ENCODE data around the gene CDKN2B.

CDKN2B gene

DNA sequence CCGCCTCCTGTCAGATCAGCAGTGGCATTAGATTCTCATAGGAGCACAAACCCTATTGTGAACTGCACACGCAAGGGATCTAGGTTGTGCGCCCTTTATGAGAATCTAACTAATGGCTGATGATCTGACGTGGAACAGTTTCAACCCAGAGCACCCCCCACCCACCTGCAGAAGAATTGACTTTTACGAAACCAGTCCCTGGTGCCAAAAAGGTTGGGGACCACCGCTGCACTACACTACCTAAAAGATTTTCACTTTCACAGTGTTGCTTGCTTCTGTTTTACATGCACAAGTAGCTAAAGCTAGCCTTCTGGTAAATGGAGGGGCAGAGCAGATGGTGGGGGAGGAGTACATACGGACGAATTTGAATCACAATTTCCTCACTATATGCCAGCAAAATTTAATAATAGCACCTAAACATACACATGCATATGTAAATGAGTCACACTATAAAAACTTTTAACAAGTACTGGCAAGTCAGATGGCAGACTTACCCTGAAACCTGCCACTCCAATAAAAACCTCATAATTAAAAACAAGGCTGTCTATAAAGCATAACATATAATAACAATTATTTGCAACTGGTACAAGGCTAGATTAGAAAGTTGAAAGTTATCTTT is 24.0 kb upstream of the CDKN2B start:
- DNase-seq = no peak

DNA sequence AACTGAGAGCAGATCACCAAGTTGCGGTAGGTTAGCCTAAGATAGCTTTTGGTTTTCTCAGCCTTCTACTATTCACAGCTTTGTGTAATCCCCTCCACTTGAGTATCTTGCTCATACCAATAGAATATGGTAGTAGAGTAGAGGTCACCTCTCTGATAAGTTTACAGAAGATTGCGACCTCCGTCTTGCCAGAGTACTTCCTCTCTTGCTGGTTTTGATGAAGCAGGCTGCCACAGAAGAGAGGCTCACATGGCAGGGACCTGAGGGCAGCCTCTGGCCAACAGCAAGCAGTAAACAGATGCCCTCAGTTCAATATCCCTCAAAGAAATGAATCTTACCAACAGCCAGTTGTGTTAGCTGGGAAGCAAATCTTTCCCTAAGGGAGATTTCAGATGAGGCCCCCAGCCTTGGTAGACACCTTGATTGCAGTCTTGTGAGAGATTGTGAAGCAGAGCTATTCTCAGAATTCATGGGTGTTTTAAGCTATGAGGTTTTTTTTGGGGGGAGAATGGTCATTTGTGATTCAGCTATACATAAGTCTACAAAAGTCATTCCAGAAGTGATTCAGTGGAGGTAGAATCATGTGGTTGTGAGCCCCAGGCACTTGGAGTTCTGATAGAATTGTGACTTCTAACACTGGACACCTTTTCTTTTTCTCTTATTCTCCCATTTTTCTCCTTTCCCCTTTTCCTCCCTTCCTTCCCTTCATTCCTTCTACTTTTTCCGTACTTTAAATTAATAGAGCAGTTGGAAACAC is 22.7 kb upstream of the CDKN2B start:
- DNase-seq = no peak

DNA sequence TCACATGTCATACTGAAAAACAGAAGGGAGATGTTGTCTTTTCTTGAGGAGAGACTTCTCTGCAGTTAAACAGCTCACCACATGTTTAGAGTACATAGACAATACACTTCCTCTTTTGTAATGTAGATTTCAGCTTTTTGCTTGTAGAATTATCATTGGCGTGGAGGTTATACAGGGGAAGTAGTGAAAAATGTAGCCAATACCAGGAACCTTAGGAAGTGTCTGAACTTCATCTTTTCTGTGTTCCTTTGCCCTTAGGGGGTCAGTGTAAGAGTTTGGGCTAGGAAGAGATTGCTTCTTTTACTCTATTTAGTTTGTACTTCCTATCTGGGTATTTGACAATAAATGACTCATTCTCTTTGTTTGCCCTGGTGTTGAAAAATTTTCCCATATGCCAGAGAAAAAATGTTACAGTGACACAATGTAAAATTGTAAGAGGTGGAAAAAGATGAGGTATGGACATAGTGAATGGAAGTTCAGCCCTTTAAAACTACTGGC is 21.0 kb upstream of the CDKN2B start:
- DNase-seq = no peak

DNA sequence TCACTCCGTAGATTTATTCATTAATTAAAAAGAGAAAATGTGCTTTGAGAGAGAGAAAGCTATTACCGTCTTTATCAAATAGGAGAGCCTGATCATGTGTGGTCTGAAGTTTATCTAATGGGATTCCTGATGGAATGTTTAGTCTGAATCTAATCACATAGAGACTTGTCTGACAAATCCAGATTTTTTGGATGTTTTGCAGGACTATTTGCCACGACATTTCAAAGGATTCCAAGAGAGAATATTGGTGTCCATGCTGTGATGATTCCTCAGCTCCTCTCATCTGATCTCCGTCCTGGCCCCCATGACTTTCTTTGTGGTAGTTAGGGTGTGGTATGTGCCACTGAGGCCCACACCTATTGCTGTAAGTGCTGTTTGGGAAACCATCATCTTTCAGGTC is 20.1 kb upstream of the CDKN2B start:
- no peak for DNase-seq

DNA sequence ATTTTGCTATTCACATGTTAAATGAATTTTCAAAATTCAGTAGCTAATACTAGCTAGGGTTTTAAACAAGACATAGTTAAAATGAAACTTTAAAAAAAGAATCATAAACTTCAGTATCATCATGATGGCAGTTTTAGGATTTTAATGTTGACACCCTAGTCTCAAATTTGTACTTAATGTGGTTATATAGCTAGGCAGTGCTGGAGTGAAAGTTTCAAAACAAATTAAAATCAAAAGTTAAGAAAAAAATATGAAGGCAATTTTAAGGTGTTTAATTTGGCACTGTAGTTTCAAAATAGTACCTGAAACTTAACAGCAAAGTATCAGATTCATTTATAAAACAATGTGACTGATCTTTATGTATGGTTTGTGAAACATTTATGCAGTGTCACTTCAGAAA is 19.3 kb upstream of the CDKN2B start:
- no peak for DNase-seq

DNA sequence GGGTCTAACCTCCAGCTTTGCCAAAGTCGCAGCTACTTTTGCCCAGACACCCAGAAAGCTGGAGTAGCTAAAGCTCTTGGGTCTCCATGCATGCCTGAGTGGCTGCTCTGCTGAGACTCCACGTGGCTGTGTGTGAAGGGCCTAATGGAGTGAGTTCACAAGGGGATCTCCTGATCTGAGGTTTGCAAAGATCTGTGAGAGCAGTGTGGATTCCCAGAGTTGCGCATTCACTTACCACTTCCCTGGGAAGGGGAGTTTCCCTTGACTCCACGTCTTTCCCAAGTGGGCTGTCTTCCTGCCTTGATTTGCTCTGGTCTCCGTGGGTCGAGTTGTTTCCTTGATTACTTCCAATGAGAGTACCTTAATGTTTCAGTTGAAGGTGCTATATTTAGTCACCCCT is 17.6 kb upstream of the CDKN2B start:
- DNase-seq = peak in 1 of 2 experiments; percentile 2

DNA sequence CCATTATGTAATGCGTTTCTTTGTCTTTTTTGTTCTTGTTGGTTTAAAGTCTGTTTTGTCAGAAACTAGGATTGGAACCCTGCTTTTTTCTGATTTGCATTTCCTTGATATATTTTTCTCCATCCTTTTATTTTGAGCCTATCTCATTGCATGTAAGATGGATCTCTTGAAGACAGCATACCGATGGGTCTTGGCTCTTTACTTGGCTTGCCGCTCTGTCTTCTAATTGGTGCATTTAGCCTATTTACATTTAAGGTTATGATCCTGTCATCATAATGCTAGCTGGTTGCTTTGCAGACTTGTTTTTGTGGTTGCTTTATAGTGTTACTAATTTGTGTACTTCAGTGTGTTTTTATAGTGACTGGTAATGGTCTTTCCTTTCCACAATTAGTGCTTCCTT is 13.3 kb upstream of the CDKN2B start:
- DNase-seq = no peak

DNA sequence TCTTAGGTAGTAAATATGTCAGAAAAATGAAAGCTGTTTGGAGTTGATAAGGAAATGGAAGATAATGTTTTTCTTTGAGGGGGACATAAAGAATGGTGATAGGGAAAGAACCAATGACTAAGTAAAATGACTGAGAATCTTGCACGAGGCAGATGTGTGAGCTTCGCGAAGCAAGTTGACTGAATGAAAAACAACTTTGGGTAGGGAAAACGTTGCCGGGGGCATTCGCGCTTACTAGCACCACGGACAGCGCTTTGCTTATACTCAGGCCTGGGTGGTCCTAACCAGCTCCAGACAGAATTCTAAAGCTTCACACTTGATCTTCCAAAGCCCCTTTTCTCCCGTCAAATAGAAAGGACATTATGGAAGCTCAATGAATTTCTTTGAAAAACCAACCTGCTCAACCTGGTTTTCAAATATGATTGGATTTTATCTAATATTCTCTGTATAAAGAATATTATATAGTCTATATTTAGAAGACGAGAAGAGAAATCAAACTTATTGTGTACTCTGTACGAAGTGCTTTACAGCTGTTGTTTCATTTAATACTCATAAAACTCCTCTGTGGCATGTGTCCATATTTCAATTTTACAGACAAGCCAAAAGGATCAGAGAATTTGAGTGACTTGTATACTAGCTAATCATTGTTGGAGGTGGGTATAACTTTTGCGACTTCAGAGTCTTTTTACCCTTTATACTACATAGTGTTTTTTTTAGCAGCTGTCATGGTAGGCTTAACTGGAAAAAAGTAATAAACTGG is 1.9 kb upstream of the CDKN2B start:
- DNase-seq = no peak

DNA sequence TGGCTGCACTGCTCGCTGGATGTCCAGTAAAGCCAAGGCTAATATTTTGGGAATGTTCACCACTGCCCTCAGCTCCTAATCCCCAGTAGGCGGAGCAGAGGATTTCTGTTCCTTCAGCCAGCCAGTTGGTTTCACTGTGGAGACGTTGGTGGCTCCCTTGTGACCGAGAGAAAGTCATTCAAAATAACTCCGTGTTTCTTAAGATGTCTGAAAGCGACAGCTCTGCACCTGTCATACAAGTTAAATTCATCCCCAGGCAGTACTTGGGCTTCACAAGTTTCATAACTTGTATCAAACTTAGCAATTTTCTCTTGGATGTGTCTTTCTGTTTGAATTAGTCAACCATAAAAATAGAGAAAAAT is 382 bp upstream of the CDKN2B start:
- DNase-seq = no peak

DNA sequence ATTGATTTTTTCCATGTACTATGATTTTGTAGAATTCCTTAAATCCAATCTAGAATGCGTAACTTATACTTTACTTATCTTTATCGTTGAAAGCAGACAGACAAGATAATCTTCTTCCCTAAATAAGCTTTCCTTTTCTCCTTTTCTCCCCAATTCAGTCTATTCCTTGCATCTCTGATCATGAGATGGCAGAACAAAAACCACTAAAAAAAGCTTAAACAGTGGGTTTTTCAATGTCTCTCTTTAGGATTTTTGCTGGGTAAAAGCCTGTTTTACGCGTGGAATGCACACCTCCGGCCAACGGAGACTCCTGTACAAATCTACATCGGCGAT is 755 bp downstream of the CDKN2B start:
- no peak for DNase-seq

DNA sequence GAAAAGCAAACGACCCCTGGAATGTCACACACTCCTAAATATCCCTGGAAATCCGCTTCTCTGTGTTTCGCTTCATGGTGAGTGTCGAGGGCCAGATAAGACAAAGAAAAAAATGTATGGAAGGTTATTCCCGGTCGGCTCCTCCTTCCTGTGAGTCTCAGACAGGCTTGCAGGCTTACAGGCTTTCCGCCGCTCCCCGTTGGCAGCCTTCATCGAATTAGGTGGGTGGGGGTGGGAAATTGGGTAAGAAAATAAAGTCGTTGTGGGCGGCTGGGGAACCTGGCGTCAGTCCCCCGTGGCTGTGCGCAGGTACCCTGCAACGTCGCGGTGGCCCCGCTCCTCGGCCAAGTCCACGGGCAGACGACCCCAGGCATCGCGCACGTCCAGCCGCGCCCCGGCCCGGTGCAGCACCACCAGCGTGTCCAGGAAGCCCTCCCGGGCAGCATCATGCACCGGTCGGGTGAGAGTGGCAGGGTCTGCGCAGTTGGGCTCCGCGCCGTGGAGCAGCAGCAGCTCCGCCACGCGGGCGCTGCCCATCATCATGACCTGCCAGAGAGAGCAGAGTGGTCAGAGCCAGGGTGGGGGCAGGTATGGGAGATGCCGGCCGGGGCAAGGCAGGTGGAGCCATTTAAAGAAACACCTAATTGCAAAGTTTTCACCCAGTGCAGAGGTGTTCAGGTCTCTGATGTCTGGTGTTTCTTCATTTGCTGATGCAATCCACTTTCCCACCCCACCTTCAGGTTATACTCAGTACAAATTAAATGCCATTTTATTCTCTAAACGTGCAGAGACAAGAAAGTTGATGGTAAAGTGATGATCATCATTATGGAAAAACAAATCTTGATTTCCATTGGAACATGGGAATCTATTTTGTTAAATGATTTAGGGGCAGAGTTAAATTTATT is 3.2 kb downstream of the CDKN2B start:
- peak in 1 of 2 experiments; percentile 36 for DNase-seq

DNA sequence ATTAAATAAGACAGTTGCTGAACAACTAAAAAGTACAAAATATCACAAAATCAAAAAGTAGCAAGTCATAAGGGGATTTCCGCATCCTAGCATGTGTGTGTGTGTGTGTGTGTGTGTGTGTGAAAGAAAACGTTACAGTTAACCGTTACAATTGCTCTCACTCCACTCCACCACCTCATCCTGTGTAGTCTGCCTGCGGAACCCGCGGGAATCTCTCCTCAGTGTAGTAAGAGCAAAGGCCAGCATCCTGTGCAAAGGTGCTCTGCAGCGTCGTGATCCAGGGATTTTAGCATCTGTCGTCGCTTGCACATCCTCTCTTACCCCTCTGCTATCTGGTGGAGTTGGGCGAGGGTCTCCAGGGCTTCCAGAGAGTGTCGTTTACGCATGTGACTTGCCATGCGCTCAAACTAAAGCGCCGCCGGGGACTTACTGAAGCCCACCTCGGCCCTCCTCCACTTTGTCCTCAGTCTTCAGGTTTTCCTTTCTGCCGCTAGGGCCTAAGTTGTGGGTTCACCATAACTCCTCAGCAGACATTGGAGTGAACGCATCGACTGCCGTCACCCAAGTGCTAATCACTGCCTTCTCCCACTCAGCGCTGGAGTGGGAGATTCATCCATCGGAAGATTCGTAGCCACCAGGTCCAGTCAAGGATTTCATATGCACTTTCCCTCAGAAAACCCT is 3.9 kb downstream of the CDKN2B start:
- DNase-seq = peak in 1 of 2 experiments; percentile 74

DNA sequence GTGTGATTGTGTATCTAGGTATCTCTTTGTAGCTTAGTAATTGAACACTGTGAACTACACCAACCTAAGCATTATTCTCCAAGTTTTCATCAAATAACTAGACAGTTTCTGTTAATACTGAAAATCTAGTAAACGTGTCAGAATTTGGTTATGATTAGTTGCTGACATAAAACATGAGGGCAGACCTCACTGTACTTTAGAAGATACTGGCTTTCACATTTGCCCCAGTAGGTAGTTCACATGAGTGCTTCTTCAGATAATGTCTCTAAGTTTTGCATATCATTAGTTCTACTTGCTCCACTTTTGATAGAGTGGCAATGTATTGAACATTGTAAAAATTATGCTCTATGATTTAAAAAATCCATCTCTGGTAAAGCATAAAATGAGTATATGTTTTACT is 7.1 kb downstream of the CDKN2B start:
- no peak for DNase-seq

DNA sequence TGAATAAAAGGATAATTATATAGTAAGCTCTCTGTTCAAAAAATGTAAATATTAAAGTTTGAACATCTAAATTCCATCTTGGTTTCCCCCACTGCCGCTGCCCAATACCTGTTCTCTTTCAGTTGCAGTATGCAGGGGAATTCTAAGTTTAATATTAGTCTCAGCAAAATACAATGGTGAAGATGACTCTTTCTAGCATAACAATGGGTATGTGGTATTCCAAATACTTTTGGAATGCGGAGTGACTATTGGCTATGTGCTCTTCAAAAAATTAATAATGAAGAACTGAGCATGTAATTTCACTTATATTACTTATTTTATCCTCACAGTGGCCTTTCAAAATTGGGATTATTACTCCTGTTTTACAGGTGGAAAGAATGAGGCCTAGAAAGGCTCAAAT is 11.1 kb downstream of the CDKN2B start:
- DNase-seq = no peak

DNA sequence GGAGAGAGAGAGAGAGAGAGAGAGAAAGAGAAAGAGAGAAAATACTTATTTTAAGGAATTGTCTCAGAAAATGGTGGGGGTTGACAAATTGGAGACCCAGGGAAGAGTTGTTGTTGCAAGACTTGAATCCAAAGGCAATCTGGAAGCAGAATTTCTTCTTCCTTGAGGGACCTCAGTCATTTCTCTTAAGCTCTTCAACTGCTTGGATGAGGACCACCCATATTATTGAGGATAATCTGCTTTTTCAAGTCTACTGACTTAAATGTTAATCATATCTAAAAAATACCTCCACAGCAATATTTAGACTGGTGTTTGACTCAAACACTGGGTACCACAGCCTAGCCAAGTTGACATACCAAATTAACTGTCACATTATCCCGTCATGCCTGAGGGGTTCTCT is 11.6 kb downstream of the CDKN2B start:
- no peak for DNase-seq

DNA sequence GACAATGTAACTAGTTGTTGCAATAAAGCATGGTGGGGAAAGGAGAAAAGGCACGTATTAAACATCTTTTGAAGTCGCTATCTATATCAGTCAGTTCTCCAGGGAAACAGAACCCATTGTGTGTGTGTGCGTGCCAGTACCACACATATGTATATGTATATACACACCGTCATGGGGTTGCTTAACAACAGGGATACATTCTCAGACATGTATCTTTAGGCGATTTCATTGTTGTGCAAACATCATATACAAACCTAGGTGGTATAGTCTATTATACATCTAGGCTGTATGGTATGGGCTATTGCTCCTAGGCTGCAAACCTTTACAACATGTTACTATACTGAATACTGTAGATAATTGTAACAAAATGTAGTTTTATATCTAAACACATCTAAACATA is 12.2 kb downstream of the CDKN2B start:
- DNase-seq = peak in 1 of 2 experiments; percentile 44

DNA sequence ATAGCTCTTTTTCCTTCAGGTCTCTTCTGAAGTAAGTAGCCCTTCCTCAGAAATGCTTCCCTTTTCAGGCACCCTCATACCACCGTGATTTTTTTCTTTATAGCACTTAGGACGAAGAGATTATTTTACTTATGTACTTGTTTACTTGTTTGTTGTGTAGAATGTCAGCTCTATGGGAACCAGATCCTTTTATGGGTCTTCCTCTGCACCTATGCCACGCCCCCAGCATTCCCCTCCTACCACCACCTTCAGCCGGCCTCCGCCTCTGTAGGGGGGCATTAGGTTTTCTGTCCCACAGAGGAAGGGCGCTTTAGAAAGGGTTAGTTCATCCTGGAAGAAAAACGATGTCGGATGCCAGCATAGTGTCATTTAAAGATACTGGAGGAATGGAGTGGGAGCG is 12.7 kb downstream of the CDKN2B start:
- DNase-seq = peak in 1 of 2 experiments; percentile 45

DNA sequence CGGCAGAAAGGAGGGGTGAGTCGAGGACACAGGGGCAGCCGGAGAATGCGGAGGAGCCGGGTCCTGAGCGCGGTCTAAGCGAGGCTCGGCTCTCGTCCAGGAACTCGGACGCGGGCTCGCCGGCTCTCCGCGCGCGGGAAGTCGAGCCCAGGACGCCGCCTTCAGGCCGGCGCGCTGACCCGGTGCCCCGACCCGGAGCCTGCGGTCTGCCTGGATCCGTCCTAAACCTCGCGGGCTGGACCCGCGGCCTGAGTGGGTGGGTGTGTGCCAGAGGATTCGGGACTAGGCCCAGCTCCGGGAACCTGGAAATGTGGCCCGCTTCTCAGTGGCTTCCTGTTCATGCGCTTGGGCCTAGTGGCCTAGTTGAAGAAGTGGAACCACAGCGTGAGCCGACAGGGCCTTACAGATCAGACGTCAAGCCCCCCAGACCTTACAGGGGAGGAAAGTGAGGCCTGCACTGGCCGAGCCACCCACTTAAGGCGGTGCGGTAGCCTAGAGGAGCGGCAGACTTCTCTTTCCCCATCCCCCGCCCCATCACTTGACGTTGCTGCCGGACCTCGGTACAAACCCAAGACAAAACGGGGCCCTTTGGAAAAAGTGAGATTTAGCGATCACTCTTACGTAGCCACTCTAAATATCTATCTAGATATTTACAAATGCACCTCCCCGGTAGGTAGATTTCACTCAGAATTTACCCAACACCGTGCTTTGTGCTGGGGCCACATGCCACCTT is 13.3 kb downstream of the CDKN2B start:
- DNase-seq = peak in 1 of 2 experiments; percentile 45

DNA sequence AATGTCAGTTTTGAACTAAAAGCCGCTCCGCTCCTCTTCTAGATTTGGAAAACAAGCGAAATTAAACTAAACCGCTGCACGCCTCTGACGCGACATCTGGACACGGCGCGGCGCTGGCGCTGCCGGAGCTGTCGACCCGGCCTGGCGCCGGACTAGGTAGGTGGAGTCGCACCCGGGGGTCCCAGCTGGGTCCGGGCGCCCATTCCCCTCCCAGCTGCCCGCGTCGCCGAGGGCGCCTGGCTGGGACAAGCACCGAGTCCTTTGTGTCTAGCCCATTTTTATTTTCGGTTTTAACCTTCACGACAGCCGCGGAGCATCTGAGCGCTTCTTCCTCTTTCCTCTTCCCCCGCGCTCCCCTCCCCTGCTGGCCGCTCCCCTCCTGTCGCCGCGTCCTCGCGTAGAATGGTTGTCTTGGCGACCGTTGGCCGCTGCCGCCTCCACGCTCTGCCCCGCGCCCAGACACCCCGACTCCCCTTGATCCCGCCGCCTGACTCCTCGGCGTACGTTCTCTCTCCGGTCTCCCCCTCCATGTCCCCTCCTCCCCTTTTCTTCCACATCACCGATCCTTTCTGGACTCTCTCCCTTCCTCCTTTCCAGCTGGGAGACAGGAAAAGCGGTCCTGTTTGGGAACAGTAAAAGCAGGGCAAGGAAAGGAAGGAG is 14.0 kb downstream of the CDKN2B start:
- DNase-seq = peak; percentile 68

DNA sequence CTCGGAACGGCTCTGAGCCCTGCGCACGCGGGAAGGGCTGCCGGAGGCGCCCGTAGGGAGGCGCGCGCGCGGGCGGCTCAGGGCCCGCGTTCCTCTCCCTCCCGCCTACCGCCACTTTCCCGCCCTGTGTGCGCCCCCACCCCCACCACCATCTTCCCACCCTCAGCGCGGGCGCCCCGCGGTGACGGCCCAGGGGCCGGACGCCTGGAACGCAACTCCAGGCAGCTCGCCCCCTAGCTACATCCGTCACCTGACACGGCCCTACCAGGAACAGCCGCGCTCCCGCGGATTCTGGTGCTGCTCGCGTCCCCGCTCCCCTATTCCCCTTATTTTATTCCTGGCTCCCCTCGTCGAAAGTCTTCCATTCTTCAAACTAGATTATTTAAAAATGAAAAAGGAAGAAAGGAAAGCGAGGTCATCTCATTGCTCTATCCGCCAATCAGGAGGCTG is 14.5 kb downstream of the CDKN2B start, which contains the start of gene CDKN2B-AS1:
Gene CDKN2B-AS1 (plus strand): TSS at position 236 of the 450 bp plus-strand sequence.
- peak; percentile 68 to 76 for DNase-seq
